GM23338 (cell line): ENCODE measurements around the gene HNRNPAB. TPM values are rescaled to one million over a fixed set of nuclear protein-coding genes. Genes with fewer than 3 reads are reported as not detected.

Source experiments
- ATAC-seq: fragments of 200-7000 bp; cut with Tn5 transposase; 3 replicates; pipeline ENCODE4 v1.9.1; 2020
- DNase-seq: peaks from one replicate; pipeline ENCODE4 v3.0.0-alpha.2; 2015; ENCODE audit warnings: low spot score
- H2AFZ ChIP-seq: fragments of 200-600 bp; sonication (generic); 2 replicates; pipeline ENCODE4 v1.8.0; 2016; ENCODE audit warnings: antibody characterized with exemption, mild to moderate bottlenecking, moderate library complexity
- H3F3A ChIP-seq: fragments of 200-600 bp; sonication (generic); replicated peaks from 2 replicates; pipeline ENCODE4 v1.8.0; 2017; ENCODE audit warnings: antibody characterized with exemption, mixed run types, low read depth
- H3K27ac ChIP-seq: fragments of 200-600 bp; sonication (generic); 2 replicates; pipeline ENCODE4 v1.6.1; 2016; ENCODE audit warnings: low read depth
- H3K27me3 ChIP-seq: fragments of 200-600 bp; sonication (generic); 2 replicates; pipeline ENCODE4 v1.8.0; 2016; ENCODE audit warnings: mild to moderate bottlenecking, mixed run types, moderate library complexity; ENCODE audit not compliant: insufficient read depth
- H3K36me3 ChIP-seq: fragments of 200-600 bp; sonication (generic); 2 replicates; pipeline ENCODE4 v1.8.0; 2016; ENCODE audit warnings: mild to moderate bottlenecking; ENCODE audit not compliant: insufficient read depth
- H3K4me1 ChIP-seq: fragments of 200-600 bp; sonication (generic); 2 replicates; pipeline ENCODE4 v1.8.0; 2016; ENCODE audit warnings: mild to moderate bottlenecking, moderate library complexity; ENCODE audit not compliant: insufficient read depth
- H3K4me2 ChIP-seq: fragments of 200-600 bp; sonication (generic); 2 replicates; pipeline ENCODE4 v1.7.1; 2017; ENCODE audit warnings: mixed run types
- H3K4me3 ChIP-seq: fragments of 200-600 bp; sonication (generic); 2 replicates; pipeline ENCODE4 v1.6.1; 2016; ENCODE audit warnings: mixed run types
- H3K79me2 ChIP-seq: fragments of 200-600 bp; sonication (generic); replicated peaks from 2 replicates; pipeline ENCODE4 v1.8.0; 2017; ENCODE audit warnings: mild to moderate bottlenecking; ENCODE audit not compliant: insufficient read depth
- H3K9me2 ChIP-seq: fragments of 200-600 bp; sonication (generic); 2 replicates; pipeline ENCODE4 v1.8.0; 2017; ENCODE audit not compliant: insufficient read depth
- H4K20me1 ChIP-seq: fragments of 200-600 bp; sonication (generic); replicated peaks from 2 replicates; pipeline ENCODE4 v1.8.0; 2017; ENCODE audit warnings: mild to moderate bottlenecking; ENCODE audit not compliant: insufficient read depth
- H3K27ac Mint-ChIP-seq: 2 replicates; pipeline ENCODE4 v1.8.0; 2020; ENCODE audit warnings: inconsistent platforms, mild to moderate bottlenecking, moderate library complexity, mixed read lengths
- H3K27me3 Mint-ChIP-seq: 3 replicates; pipeline ENCODE4 v1.8.0; 2022; ENCODE audit warnings: low read depth, mild to moderate bottlenecking, moderate library complexity, mixed read lengths, inconsistent platforms; ENCODE audit not compliant: insufficient read depth, poor library complexity
- H3K36me3 Mint-ChIP-seq: 3 replicates; pipeline ENCODE4 v1.8.0; 2021; ENCODE audit warnings: low read depth, mild to moderate bottlenecking, inconsistent platforms, moderate library complexity, mixed read lengths
- H3K4me1 Mint-ChIP-seq: 3 replicates; pipeline ENCODE4 v1.8.0; 2020; ENCODE audit warnings: mild to moderate bottlenecking, inconsistent platforms, mixed read lengths
- H3K4me3 Mint-ChIP-seq: 3 replicates; pipeline ENCODE4 v1.8.0; 2021; ENCODE audit warnings: moderate library complexity, mild to moderate bottlenecking, inconsistent platforms, mixed read lengths
- H3K9me3 Mint-ChIP-seq: 3 replicates; pipeline ENCODE4 v1.8.0; 2020; ENCODE audit warnings: moderate library complexity, mild to moderate bottlenecking, inconsistent platforms, mixed read lengths
- CTCF ChIP-seq, 2 experiments: fragments of 200-600 bp in 1 of 2; sonication (generic) in 1 of 2; conservative IDR thresholded peaks; 2 replicates each; pipeline versions ENCODE4 v1.5.1 to v1.6.1; 2016 to 2017; ENCODE audit warnings: antibody characterized with exemption in 2 of 2, low read depth in 2 of 2, mild to moderate bottlenecking in 2 of 2, moderate library complexity in 1 of 2
- ETS1 ChIP-seq: IDR thresholded peaks from 2 replicates; pipeline ENCODE4 v1.6.1; 2016; ENCODE audit warnings: antibody characterized with exemption
- EZH2phosphoT487 ChIP-seq: fragments of 200-600 bp; sonication (generic); IDR thresholded peaks from one replicate; pipeline ENCODE4 v1.8.1; 2018; ENCODE audit warnings: antibody characterized with exemption; ENCODE audit not compliant: unreplicated experiment
- ZNF462 ChIP-seq: fragments of 250-450 bp; sonication (Bioruptor Pico); IDR thresholded peaks from 2 replicates; pipeline ENCODE4 v1.5.0; 2020; ENCODE audit warnings: mild to moderate bottlenecking, moderate library complexity
- polyA plus RNA-seq: library from polyadenylated mRNA; unstranded; fragments of >200 nt; fragmentation: Nextera tagmentation; extraction: Ambion mirVana; gene quantifications from 2 replicates; pipeline ENCODE4 v1.2.1, GENCODE V29; 2016
- total RNA-seq: library from RNA; depleted of rRNA; stranded (reverse); fragments of >200 nt; shearing (Covaris generic); gene quantifications from 2 replicates; pipeline ENCODE4 v1.2.3, GENCODE V29; 2014

HNRNPAB gene
- total and polyA plus RNA-seq, 2 experiments from 2014 or later: 304 to 579 TPM

GRCh38 chr5:178204935-178205748 is 809 bp downstream of the HNRNPAB start:
- H3K4me1 Mint-ChIP-seq: peaks cover 40% of the 10 kb centered on the region
- peaks cover 30% of the 10 kb centered on the region for H3K27me3 Mint-ChIP-seq
- peaks cover 48% of the 10 kb centered on the region for H3F3A ChIP-seq
- no peak overlapping the region for H2AFZ ChIP-seq
- peaks cover 56% of the 10 kb centered on the region for H3K79me2 ChIP-seq
- peak overlapping the region; percentile 50; the same call in 1 of the 2 replicates for H3K27ac Mint-ChIP-seq
- DNase-seq (peak; percentile 82), ATAC-seq (peak; percentile 33)
- no peak for TF ChIP-seq EZH2phosphoT487
- no peak for TF ChIP-seq ETS1
- TF ChIP-seq ZNF462 (CRISPR knock-in tag): no peak
- TF ChIP-seq CTCF (conservative IDR thresholded peaks at IDR 0.05; ENCODE audit: low read depth in 2 of 2): no peak
- H3K36me3 Mint-ChIP-seq: peaks cover 53% of the 10 kb centered on the region
- peaks cover 23% of the 10 kb centered on the region for H3K4me1 ChIP-seq
- peaks cover 48% of the 10 kb centered on the region for H4K20me1 ChIP-seq
- H3K4me3 ChIP-seq: peak overlapping the region; percentile 100
- no peaks in the 10 kb centered on the region for H3K27me3 ChIP-seq
- H3K36me3 ChIP-seq: peaks cover 48% of the 10 kb centered on the region
- no peaks in the 10 kb centered on the region for H3K9me2 ChIP-seq
- peak overlapping the region; percentile 99 for H3K4me2 ChIP-seq
- H3K27ac ChIP-seq: peak overlapping the region; percentile 87
- peaks cover 8% of the 10 kb centered on the region for H3K9me3 Mint-ChIP-seq
- peak overlapping the region; percentile 98 for H3K4me3 Mint-ChIP-seq
